SK-N-SH (cell line): ENCODE data around the gene HOXC4.

Source experiments
- FOSL2 ChIP-seq: IDR thresholded peaks from 2 replicates; pipeline ENCODE4 v1.4.0; 2012; ENCODE audit warnings: low read depth, mild to moderate bottlenecking, moderate library complexity, borderline replicate concordance
- NRF1 ChIP-seq: IDR thresholded peaks from 2 replicates; pipeline ENCODE4 v1.6.1; 2012; ENCODE audit warnings: low read depth, mild to moderate bottlenecking, low read length
- RAD21 ChIP-seq: IDR thresholded peaks from 2 replicates; pipeline ENCODE4 v1.6.1; 2012; ENCODE audit warnings: mild to moderate bottlenecking, low read length
- RFX5 ChIP-seq: IDR thresholded peaks from 2 replicates; pipeline ENCODE4 v1.6.1; 2012; ENCODE audit warnings: mild to moderate bottlenecking, improper control_type of control experiment, low read length
- RXRA ChIP-seq: IDR thresholded peaks from 2 replicates; pipeline ENCODE4 v1.4.0; 2012; ENCODE audit warnings: low read depth, mild to moderate bottlenecking, borderline replicate concordance
- TAF1 ChIP-seq: IDR thresholded peaks from 2 replicates; pipeline ENCODE4 v1.6.1; 2012; ENCODE audit warnings: low read depth, mild to moderate bottlenecking, low read length, moderate library complexity, borderline replicate concordance
- TF ChIP-seq, protein P1 (sequence below): IDR thresholded peaks from 2 replicates; pipeline ENCODE4; 2012
- TF ChIP-seq, protein P2 (sequence below): fragments of 200-600 bp; sonication (generic); IDR thresholded peaks from 2 replicates; pipeline ENCODE4 v1.6.1; 2017; ENCODE audit warnings: antibody characterized with exemption, mild to moderate bottlenecking, moderate library complexity
- TF ChIP-seq, protein P3 (sequence below): IDR thresholded peaks from 2 replicates; pipeline ENCODE4 v1.6.1; 2012; ENCODE audit warnings: mild to moderate bottlenecking, low read depth, low read length, moderate library complexity

DNA sequence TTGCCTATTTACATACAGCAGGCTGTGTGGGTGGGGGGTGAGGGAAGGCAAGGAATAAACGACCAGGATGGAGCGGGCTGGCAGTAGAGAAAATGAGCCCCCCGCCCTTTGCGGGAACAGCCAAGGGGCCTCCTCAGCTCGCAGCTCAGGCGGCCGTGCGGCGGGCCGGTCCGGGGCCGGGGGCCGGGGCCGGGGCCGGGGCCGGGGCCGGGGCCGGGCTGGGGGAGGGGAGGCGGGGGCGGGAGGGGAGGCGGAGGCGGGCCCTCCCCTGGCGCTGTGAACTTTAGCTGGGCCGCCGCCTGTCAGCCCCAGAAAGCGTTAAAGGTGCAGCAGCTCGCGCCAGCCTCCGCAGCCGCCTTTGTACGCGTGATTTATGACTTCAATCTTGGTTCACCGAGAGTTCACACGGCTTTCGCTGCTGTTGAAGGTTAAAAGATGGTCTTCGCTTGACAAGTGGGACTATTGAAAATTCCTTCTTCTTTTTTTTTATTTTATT lies 28.8 kb downstream of the HOXC4 start:
- TF ChIP-seq NRF1, result no peak
- TF ChIP-seq, protein P1, sequence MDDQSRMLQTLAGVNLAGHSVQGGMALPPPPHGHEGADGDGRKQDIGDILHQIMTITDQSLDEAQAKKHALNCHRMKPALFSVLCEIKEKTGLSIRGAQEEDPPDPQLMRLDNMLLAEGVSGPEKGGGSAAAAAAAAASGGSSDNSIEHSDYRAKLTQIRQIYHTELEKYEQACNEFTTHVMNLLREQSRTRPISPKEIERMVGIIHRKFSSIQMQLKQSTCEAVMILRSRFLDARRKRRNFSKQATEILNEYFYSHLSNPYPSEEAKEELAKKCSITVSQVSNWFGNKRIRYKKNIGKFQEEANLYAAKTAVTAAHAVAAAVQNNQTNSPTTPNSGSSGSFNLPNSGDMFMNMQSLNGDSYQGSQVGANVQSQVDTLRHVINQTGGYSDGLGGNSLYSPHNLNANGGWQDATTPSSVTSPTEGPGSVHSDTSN, result peak; percentile 51
- no peak for TF ChIP-seq RFX5
- TF ChIP-seq, protein P2, sequence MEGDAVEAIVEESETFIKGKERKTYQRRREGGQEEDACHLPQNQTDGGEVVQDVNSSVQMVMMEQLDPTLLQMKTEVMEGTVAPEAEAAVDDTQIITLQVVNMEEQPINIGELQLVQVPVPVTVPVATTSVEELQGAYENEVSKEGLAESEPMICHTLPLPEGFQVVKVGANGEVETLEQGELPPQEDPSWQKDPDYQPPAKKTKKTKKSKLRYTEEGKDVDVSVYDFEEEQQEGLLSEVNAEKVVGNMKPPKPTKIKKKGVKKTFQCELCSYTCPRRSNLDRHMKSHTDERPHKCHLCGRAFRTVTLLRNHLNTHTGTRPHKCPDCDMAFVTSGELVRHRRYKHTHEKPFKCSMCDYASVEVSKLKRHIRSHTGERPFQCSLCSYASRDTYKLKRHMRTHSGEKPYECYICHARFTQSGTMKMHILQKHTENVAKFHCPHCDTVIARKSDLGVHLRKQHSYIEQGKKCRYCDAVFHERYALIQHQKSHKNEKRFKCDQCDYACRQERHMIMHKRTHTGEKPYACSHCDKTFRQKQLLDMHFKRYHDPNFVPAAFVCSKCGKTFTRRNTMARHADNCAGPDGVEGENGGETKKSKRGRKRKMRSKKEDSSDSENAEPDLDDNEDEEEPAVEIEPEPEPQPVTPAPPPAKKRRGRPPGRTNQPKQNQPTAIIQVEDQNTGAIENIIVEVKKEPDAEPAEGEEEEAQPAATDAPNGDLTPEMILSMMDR, result no peak
- no peak for TF ChIP-seq FOSL2
- TF ChIP-seq RXRA, result no peak; the same call in 1 of the 2 replicates
- TF ChIP-seq, protein P3, sequence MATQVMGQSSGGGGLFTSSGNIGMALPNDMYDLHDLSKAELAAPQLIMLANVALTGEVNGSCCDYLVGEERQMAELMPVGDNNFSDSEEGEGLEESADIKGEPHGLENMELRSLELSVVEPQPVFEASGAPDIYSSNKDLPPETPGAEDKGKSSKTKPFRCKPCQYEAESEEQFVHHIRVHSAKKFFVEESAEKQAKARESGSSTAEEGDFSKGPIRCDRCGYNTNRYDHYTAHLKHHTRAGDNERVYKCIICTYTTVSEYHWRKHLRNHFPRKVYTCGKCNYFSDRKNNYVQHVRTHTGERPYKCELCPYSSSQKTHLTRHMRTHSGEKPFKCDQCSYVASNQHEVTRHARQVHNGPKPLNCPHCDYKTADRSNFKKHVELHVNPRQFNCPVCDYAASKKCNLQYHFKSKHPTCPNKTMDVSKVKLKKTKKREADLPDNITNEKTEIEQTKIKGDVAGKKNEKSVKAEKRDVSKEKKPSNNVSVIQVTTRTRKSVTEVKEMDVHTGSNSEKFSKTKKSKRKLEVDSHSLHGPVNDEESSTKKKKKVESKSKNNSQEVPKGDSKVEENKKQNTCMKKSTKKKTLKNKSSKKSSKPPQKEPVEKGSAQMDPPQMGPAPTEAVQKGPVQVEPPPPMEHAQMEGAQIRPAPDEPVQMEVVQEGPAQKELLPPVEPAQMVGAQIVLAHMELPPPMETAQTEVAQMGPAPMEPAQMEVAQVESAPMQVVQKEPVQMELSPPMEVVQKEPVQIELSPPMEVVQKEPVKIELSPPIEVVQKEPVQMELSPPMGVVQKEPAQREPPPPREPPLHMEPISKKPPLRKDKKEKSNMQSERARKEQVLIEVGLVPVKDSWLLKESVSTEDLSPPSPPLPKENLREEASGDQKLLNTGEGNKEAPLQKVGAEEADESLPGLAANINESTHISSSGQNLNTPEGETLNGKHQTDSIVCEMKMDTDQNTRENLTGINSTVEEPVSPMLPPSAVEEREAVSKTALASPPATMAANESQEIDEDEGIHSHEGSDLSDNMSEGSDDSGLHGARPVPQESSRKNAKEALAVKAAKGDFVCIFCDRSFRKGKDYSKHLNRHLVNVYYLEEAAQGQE, result no peak
- no peak for TF ChIP-seq RAD21
- no peak for TF ChIP-seq TAF1
